Fibroblast of villous mesenchyme (primary cell): ENCODE results near the gene ZC3H12C. TPM values are rescaled to one million over a fixed set of nuclear protein-coding genes. Genes with fewer than 3 reads are reported as not detected.

Experiments
- DNase-seq: peaks from one replicate; pipeline ENCODE4 v3.0.0-alpha.2; 2010; ENCODE audit warnings: low read depth
- H3K4me3 ChIP-seq: 2 replicates; pipeline ENCODE4 v1.5.1; 2011; ENCODE audit warnings: low read depth, mild to moderate bottlenecking, low read length
- CTCF ChIP-seq: IDR thresholded peaks from 2 replicates; pipeline ENCODE4 v1.5.1; 2012; ENCODE audit warnings: low read depth, mild to moderate bottlenecking, low read length; ENCODE audit not compliant: insufficient read depth
- total RNA-seq: library from RNA; depleted of rRNA; stranded (reverse); fragments of >200 nt; gene quantifications from 2 replicates; pipeline ENCODE4 v1.2.3, GENCODE V29; 2012

ZC3H12C gene
- total RNA-seq, 1 donor, result 15.5 TPM

- no peak for DNase-seq
- H3K4me3 ChIP-seq, result no peak overlapping the region
- TF ChIP-seq CTCF, result no peak
These were observed 75.0 kb downstream of the ZC3H12C start for GRCh38 chr11:110168033-110168803.

GRCh38 chr11:110169738-110170137, 76.5 kb downstream of the ZC3H12C start:
- TF ChIP-seq CTCF, result no peak
- H3K4me3 ChIP-seq, result no peak overlapping the region
- DNase-seq, result no peak

- no peak for TF ChIP-seq CTCF
- H3K4me3 ChIP-seq, result no peak overlapping the region
- DNase-seq, result no peak
These were observed 79.4 kb downstream of the ZC3H12C start for GRCh38 chr11:110172468-110173065.

GRCh38 chr11:110173811-110174644, 80.8 kb downstream of the ZC3H12C start:
- TF ChIP-seq CTCF, result peak; percentile 89
- H3K4me3 ChIP-seq, result peak overlapping the region; percentile 39
- DNase-seq, result peak; percentile 71

- H3K4me3 ChIP-seq, result no peak overlapping the region
- no peak for TF ChIP-seq CTCF
- DNase-seq, result no peak
These were observed 81.6 kb downstream of the ZC3H12C start for GRCh38 chr11:110174645-110175310.

- peak; percentile 58 for DNase-seq
- H3K4me3 ChIP-seq, result no peak overlapping the region
- TF ChIP-seq CTCF, result no peak
These were observed 83.3 kb downstream of the ZC3H12C start for GRCh38 chr11:110176366-110177085.
